GM12891 (cell line): ENCODE data around the gene ILRUN.

Source experiments
- PAX5 ChIP-seq: IDR thresholded peaks from 2 replicates; pipeline ENCODE4 v1.6.1; 2011; ENCODE audit warnings: low read length, moderate library complexity, mild to moderate bottlenecking; ENCODE audit not compliant: insufficient read depth, severe bottlenecking
- POLR2A ChIP-seq: IDR thresholded peaks from 2 replicates; pipeline ENCODE4 v1.6.1; 2011; ENCODE audit warnings: low read depth, low read length, control low read depth
- POLR2AphosphoS5 ChIP-seq: IDR thresholded peaks from 2 replicates; pipeline ENCODE4 v1.6.1; 2011; ENCODE audit warnings: low read depth, low read length, control low read depth
- POU2F2 ChIP-seq: IDR thresholded peaks from 2 replicates; pipeline ENCODE4 v1.6.1; 2011; ENCODE audit warnings: low read depth, mild to moderate bottlenecking, control low read depth, low read length, moderate library complexity
- SPI1 ChIP-seq: IDR thresholded peaks from 2 replicates; pipeline ENCODE4 v1.6.1; 2011; ENCODE audit warnings: low read depth, low read length, control low read depth
- TAF1 ChIP-seq: IDR thresholded peaks from 2 replicates; pipeline ENCODE4 v1.6.1; 2011; ENCODE audit warnings: low read depth, low read length, control low read depth

DNA sequence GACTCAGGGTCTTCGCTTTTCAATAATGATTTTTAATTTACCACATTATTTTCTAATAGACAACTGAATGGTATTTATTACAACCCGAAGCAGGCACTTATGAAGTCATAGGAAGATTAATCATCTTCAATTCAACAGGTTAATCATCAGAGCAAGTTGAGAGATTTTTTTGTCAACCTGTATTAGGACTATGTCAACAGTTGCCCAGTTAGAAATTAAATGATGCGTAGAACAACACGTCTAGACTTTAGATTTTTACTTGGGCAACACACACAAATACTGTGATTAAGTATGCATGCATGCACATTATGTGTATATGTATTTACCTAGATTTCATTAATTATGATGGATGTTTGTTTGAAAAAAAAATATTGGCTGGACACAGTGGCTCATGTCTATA, 4.3 kb downstream of the ILRUN start:
- TF ChIP-seq TAF1 (no peak), POLR2A (no peak), POLR2AphosphoS5 (no peak), POU2F2 (no peak), PAX5 (no peak), SPI1 (no peak)
